ENCODE data around the gene GPX1.

The GPX1 gene

GRCh38 chr3:49310677-49311076, 47.5 kb downstream of the GPX1 start:
- DNase-seq = no peak

All from CD4-positive, alpha-beta T cell treated with Interleukin-17A for 4 hours (primary cell).